Skeletal muscle tissue (tissue), 4 donors: Measurements from ENCODE around the gene ZBBX. TPM values are rescaled to one million over a fixed set of nuclear protein-coding genes. Genes with fewer than 3 reads are reported as not detected.

ENCODE experiments used
- H3K27ac ChIP-seq: one replicate; pipeline ENCODE4 v1.7.0; 2013; ENCODE audit warnings: mild to moderate bottlenecking, low read depth, low read length, inconsistent platforms
- H3K27me3 ChIP-seq, 3 donors: one replicate each; pipeline ENCODE4 v1.7.0; 2013; ENCODE audit warnings: low read length in 3 of 3; ENCODE audit not compliant: control insufficient read depth in 3 of 3, insufficient read depth in 3 of 3
- H3K36me3 ChIP-seq, 3 donors: one replicate each; pipeline ENCODE4 v1.7.0; 2013; ENCODE audit warnings: low read length in 3 of 3; ENCODE audit not compliant: control insufficient read depth in 3 of 3, insufficient read depth in 3 of 3
- H3K4me1 ChIP-seq, 3 donors: one replicate each; pipeline ENCODE4 v1.7.0; 2013; ENCODE audit warnings: low read length in 3 of 3, mild to moderate bottlenecking in 3 of 3; ENCODE audit not compliant: control insufficient read depth in 3 of 3, insufficient read depth in 3 of 3
- H3K4me3 ChIP-seq, 3 donors: one replicate each; pipeline ENCODE4 v1.7.0; 2013; ENCODE audit warnings: low read length in 3 of 3
- H3K9ac ChIP-seq, 3 donors: one replicate each; pipeline ENCODE4 v1.7.0; 2013; ENCODE audit warnings: low read length in 3 of 3, mild to moderate bottlenecking in 3 of 3, moderate library complexity in 2 of 3, low read depth in 1 of 3
- H3K9me3 ChIP-seq, 3 donors: one replicate each; pipeline ENCODE4 v1.7.0; 2013; ENCODE audit warnings: low read length in 3 of 3; ENCODE audit not compliant: control insufficient read depth in 3 of 3
- total RNA-seq: library from RNA; depleted of rRNA; stranded (reverse); fragments of >200 nt; gene quantifications from one replicate; pipeline ENCODE4 v1.2.3, GENCODE V29; 2014
- donor health status: Osteomylitis.

The ZBBX gene
- total RNA-seq, 1 donor from 2014 or later = not detected

DNA sequence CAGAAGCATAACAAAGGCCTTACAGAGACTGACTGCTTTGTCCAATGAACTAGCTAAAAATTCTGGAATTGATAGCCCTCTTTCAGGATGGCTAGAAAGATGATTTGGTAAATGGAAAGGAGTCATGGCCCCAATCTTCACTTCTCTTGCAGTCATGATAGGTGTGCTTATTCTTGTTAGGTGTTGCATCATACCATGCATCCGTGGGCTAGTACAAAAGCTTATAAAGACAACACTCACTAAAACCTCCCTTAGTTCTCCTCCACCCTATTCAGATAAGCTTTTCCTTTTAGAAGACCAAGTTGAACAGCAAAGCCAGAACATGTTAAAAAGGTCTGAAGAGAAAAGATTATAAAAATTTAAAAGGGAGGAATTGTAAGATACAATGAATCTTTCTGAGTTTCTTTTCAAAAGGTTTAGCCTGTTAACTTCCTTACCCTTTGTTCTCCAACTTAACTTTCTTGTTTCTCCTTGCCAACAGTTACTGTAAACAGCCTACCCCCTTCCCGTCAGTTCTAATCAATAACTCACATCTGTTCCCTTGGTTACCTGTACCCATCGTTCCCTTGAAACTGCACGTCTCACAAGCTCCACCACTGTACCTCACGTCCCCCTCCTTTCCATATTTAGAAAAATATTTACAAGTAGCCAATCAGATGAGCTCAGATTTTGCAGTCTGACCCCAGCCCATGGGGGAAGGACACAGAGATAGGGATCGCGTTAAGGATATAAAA, 105.8 kb downstream of the ZBBX start:
- Histone ChIP-seq H3K9ac (no peak overlapping the region), H3K27ac (no peak overlapping the region), H3K36me3 (no peaks in the 10 kb centered on the region), H3K27me3 (no peaks in the 10 kb centered on the region), H3K9me3 (no peaks in the 10 kb centered on the region), H3K4me3 (no peak overlapping the region), H3K4me1 (no peaks in the 10 kb centered on the region)

DNA sequence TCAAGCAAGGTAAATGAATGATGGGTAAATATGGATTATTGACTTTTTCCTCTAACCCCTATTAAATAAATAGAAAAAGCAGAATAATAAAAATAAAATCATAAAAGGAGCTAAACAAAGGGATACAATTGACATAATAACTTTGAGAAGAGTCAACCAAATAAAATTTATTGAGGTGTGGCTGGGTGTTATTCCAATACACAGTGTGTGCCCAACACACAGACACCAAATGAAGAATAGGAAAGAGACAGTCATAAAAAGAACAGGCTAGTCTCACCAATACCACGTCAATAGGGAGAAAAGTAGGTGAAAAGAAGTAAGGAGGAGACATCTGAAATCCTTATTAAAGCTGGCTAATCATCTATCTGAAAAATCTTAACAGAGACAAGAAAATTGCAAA, 127.1 kb downstream of the ZBBX start:
- no peaks in the 10 kb centered on the region for H3K27me3 ChIP-seq
- no peaks in the 10 kb centered on the region for H3K4me1 ChIP-seq
- H3K27ac ChIP-seq = no peak overlapping the region
- no peaks in the 10 kb centered on the region for H3K36me3 ChIP-seq
- no peak overlapping the region for H3K9ac ChIP-seq
- no peak overlapping the region for H3K4me3 ChIP-seq
- H3K9me3 ChIP-seq = no peaks in the 10 kb centered on the region

DNA sequence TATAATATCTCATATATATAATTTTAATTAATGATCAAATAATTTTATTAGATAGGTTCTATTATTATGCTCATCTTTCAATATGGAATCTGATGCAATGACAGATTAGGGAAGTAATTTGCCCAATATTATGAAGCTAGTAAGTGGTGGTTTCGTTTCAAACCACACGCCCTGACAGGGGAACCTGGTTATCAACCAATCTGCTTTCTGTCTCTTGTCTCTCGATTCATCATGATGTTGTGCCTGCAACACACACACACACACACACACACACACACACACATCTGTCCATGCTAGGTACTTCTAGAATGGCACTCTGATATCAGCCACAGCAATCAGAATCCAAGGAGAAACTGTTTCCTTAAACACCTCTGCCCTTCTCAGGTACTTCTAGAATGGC, 128.4 kb downstream of the ZBBX start:
- no peak overlapping the region for H3K4me3 ChIP-seq
- H3K4me1 ChIP-seq = no peaks in the 10 kb centered on the region
- no peak overlapping the region for H3K9ac ChIP-seq
- no peaks in the 10 kb centered on the region for H3K9me3 ChIP-seq
- H3K36me3 ChIP-seq = no peaks in the 10 kb centered on the region
- H3K27ac ChIP-seq = no peak overlapping the region
- H3K27me3 ChIP-seq = no peaks in the 10 kb centered on the region

DNA sequence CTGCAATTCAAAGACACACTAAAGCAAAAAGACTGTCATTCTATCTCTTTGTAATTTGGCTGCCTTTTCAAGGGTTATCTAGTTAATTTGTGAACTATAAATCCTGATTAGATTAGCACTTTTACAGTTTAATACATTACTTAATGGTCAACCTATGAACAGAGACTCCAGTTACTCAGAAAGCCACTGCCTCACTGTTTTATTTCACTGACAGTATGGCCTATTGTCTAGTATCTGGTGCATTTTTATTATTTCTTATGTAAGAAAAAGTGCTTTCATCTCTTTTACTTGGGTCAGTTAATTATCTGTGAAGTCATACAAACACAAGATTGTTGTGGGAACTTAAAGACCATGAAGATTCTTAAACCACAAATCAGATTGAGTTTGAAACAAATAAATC, 133.8 kb downstream of the ZBBX start:
- Histone ChIP-seq H3K4me3 (no peak overlapping the region), H3K27ac (no peak overlapping the region), H3K9me3 (no peaks in the 10 kb centered on the region), H3K27me3 (no peaks in the 10 kb centered on the region), H3K36me3 (no peaks in the 10 kb centered on the region), H3K4me1 (no peaks in the 10 kb centered on the region), H3K9ac (no peak overlapping the region)

DNA sequence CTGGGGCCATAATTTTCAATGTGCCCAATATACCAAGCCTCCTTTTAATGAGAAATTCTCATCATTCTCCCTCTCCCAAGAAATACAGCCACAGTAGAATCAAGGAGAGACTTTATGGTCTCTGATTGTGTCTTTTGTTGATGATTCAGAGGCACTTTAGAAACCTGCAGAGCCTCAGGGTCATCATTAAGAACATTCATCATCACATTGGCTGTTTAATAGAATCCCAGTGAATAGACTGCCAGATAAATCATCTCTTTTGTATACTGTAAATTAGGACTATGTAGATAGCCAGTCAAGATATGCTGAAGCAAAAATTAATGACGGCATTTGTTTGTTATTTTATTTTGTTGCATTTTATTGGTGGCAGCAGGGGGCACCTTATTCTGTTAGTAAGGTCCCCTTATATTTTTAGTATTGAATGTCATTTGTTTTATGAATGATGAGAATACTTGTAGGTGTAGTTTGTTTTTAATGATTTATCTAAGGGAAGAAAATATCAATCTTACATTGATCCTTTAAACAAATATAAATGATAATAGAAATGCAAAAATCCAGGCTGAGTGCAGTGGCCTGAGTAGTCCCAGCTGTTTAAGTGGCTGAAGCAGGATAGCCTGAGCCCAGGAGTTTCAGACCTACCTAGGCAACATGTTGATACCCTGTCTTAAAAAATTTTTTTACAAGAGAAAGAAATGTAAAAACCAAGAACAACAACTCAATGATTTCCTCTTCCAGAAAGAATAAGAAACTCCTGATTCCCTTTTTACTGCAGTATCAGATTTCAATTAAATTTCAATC, 138.8 kb downstream of the ZBBX start:
- Histone ChIP-seq H3K4me3 (no peak overlapping the region), H3K27ac (no peak overlapping the region), H3K27me3 (no peaks in the 10 kb centered on the region), H3K36me3 (no peaks in the 10 kb centered on the region), H3K9ac (no peak overlapping the region), H3K9me3 (no peaks in the 10 kb centered on the region), H3K4me1 (no peaks in the 10 kb centered on the region)

DNA sequence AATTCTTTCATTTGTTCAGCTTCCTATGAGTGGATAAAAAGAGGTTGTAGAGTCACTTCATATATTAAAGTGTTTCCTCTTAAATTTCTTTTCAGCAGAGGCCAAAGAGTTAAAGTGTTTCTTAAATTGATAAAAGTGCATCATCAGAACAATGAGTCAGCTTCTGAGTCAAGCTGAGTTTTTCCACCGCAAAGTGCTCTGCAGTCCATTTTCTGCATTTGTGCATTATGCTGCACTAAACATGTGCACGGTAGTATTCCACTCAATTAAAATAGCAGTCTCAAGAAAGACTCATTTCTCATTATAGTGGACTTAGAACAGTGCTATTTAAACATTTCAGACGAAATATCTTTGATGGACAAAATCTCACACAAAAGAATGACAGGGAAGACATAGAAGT, 152.0 kb downstream of the ZBBX start:
- no peaks in the 10 kb centered on the region for H3K4me1 ChIP-seq
- H3K9me3 ChIP-seq = no peaks in the 10 kb centered on the region
- no peak overlapping the region for H3K27ac ChIP-seq
- no peak overlapping the region for H3K4me3 ChIP-seq
- H3K9ac ChIP-seq = no peak overlapping the region
- no peaks in the 10 kb centered on the region for H3K36me3 ChIP-seq
- no peaks in the 10 kb centered on the region for H3K27me3 ChIP-seq

DNA sequence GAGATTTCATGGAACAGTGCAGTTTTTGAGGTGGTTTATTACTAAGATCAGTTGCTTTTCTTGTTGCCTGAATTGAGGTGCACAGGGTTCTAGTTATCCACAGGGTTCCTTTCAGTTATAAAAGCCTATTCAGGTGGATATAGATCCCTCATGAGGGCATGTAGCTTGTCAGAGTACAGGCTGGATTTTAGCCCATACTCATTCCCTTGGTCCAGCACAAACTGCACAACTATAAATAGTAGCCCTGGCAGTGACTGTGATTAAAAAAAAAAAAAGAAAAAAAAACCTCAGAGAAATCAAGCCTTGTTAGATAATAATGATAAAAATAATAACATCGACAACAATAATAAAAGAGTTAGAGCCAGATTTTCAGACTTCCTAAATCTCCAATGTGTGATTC, 154.3 kb downstream of the ZBBX start:
- Histone ChIP-seq H3K36me3 (no peaks in the 10 kb centered on the region), H3K27ac (no peak overlapping the region), H3K4me1 (no peaks in the 10 kb centered on the region), H3K9me3 (no peaks in the 10 kb centered on the region), H3K9ac (no peak overlapping the region), H3K27me3 (no peaks in the 10 kb centered on the region), H3K4me3 (no peak overlapping the region)

DNA sequence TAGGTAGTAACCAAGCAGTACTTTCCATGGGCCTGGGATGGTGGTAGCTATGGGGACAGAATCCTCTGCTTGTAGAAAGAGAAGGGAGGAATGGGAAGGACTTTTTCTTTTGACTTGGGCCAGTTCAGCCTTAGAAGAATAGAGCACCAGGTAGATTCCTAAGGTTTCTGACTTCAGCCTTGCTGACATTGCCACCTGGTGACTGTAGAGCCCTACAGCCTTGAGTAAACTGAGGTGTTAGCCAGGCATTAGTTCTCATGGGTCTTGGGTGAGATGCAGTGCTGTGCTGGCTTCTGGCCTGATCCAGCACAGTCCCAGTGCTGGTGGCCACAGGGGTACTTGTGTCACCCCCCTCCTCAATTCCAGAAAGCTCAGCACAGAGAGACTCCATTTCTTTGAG, 171.1 kb downstream of the ZBBX start:
- H3K9me3 ChIP-seq = no peaks in the 10 kb centered on the region
- no peaks in the 10 kb centered on the region for H3K36me3 ChIP-seq
- no peaks in the 10 kb centered on the region for H3K27me3 ChIP-seq
- H3K4me1 ChIP-seq = no peaks in the 10 kb centered on the region
- no peak overlapping the region for H3K9ac ChIP-seq
- H3K4me3 ChIP-seq = no peak overlapping the region
- no peak overlapping the region for H3K27ac ChIP-seq

DNA sequence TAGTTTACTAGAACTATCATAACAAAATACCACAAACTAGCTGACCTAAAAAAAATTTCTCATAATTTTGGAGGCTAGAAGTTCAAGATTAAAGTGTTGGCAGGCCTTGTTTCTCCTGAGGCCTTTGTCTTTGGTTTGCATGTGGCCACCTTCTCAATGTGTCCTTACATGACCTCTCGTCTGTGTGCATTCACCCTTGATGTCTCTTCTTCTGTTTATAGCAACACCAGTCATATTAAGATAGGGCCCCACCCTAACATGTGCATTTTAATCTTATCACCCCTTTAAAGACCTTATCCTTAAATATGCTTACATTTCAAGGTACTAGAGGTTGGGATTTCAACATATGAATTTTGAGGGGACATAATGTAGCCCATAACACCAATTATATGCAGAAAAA, 177.0 kb downstream of the ZBBX start:
- Histone ChIP-seq H3K27ac (no peak overlapping the region), H3K4me3 (no peak overlapping the region), H3K9me3 (no peaks in the 10 kb centered on the region), H3K4me1 (no peaks in the 10 kb centered on the region), H3K36me3 (no peaks in the 10 kb centered on the region), H3K27me3 (no peaks in the 10 kb centered on the region), H3K9ac (no peak overlapping the region)

DNA sequence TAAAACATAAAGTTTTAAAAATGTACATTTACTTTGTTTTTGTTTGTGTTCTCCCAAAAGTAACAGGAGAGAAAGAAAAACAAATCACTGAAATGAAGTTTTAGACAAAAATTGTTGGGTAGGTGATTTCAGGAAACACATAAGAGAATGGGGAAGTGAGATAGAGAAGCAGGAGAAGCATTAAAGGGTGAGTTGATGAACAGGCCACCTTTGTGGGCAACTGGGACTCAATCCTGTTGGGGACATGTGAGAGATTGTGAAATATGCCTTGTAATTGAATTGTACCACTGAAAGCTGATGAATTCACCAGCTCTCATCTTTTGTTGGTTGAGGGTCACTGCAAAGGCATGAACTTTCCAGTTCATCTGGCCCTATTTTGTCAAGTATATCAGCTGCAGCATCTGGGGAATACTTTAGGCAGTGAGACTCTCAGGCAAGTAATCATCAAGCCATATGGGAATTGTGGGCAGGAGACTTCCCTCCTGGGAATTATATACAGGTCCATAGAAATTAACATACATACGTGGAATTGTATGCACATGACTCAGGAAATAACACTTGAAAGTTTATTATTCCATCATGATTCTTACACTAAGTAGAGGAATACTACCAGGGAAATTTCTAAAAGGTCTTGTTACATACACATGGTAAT, 181.0 kb downstream of the ZBBX start:
- H3K4me1 ChIP-seq = no peaks in the 10 kb centered on the region
- H3K4me3 ChIP-seq = no peak overlapping the region
- H3K27me3 ChIP-seq = no peaks in the 10 kb centered on the region
- no peaks in the 10 kb centered on the region for H3K36me3 ChIP-seq
- H3K9me3 ChIP-seq = no peaks in the 10 kb centered on the region
- H3K9ac ChIP-seq = no peak overlapping the region
- H3K27ac ChIP-seq = no peak overlapping the region
